ENCODE results near the gene BEAN1. TPM values are rescaled to one million over a fixed set of nuclear protein-coding genes. Genes with fewer than 3 reads are reported as not detected.

The BEAN1 gene
- total and polyA plus RNA-seq, 3 experiments from 2014 or later: 0.09 TPM; not detected in 2

- Histone ChIP-seq H3K4me3 (ENCODE audit: low read length) (no peak overlapping the region), H3K27me3 (ENCODE audit: insufficient read depth, low read length, poor library complexity, severe bottlenecking) (peaks cover 7% of the 10 kb centered on the region), H3K36me3 (ENCODE audit: insufficient read depth, low read length) (no peaks in the 10 kb centered on the region), H3K9me3 (ENCODE audit: low read length) (no peaks in the 10 kb centered on the region), H3K27ac (ENCODE audit: low read depth, low read length) (no peak overlapping the region), H3K4me1 (ENCODE audit: insufficient read depth, low read length) (no peaks in the 10 kb centered on the region)
- H3K4me3 Mint-ChIP-seq: no peak overlapping the region
- no peaks in the 10 kb centered on the region for H3K36me3 Mint-ChIP-seq
- H3K27ac Mint-ChIP-seq: no peak overlapping the region
- DNase-seq: no peak
- CTCF ChIA-PET: no interaction called here
- peaks cover 27 to 62% of the 10 kb centered on the region in 2 donors for H3K27me3 Mint-ChIP-seq
- POLR2A ChIA-PET: interaction anchor here (0.7 kb wide), 1 partner anchor 483 kb away, joined by 4 read pairs; no protein-coding TSS in a partner anchor
- no peaks in the 10 kb centered on the region for H3K9me3 Mint-ChIP-seq
- H3K4me1 Mint-ChIP-seq: no peaks in the 10 kb centered on the region
Measured at GRCh38 chr16:66435896-66436295, 8.8 kb downstream of the BEAN1 start.

- H3K27ac Mint-ChIP-seq: no peak overlapping the region
- no peak for DNase-seq
- no peak overlapping the region for H3K4me3 Mint-ChIP-seq
- no peak overlapping the region for H3K27ac ChIP-seq (ENCODE audit: low read depth, low read length)
- POLR2A ChIA-PET: no interaction called here
- no peaks in the 10 kb centered on the region for H3K9me3 ChIP-seq (ENCODE audit: low read length)
- no peaks in the 10 kb centered on the region for H3K9me3 Mint-ChIP-seq
- no peak overlapping the region for H3K4me3 ChIP-seq (ENCODE audit: low read length)
- no peaks in the 10 kb centered on the region for H3K4me1 ChIP-seq (ENCODE audit: insufficient read depth, low read length)
- no peaks in the 10 kb centered on the region for H3K36me3 ChIP-seq (ENCODE audit: insufficient read depth, low read length)
- peaks cover 8% of the 10 kb centered on the region for H3K27me3 ChIP-seq (ENCODE audit: insufficient read depth, low read length, poor library complexity, severe bottlenecking)
- H3K36me3 Mint-ChIP-seq: no peaks in the 10 kb centered on the region
- CTCF ChIA-PET: no interaction called here
- peaks cover 19 to 58% of the 10 kb centered on the region in 2 donors for H3K27me3 Mint-ChIP-seq
- H3K4me1 Mint-ChIP-seq: no peaks in the 10 kb centered on the region
Measured at GRCh38 chr16:66437391-66437945, 10.4 kb downstream of the BEAN1 start.

GRCh38 chr16:66438536-66438935 is 11.4 kb downstream of the BEAN1 start:
- Mint-ChIP-seq H3K4me3 (no peak overlapping the region), H3K9me3 (no peaks in the 10 kb centered on the region), H3K4me1 (no peaks in the 10 kb centered on the region), H3K27me3 (peaks cover 13 to 58% of the 10 kb centered on the region in 2 donors), H3K27ac (no peak overlapping the region), H3K36me3 (no peaks in the 10 kb centered on the region)
- no peak for DNase-seq
- Histone ChIP-seq H3K4me1 (ENCODE audit: insufficient read depth, low read length) (no peaks in the 10 kb centered on the region), H3K27me3 (ENCODE audit: insufficient read depth, low read length, poor library complexity, severe bottlenecking) (peaks cover 7% of the 10 kb centered on the region), H3K27ac (ENCODE audit: low read depth, low read length) (no peak overlapping the region), H3K9me3 (ENCODE audit: low read length) (no peaks in the 10 kb centered on the region), H3K36me3 (ENCODE audit: insufficient read depth, low read length) (no peaks in the 10 kb centered on the region), H3K4me3 (ENCODE audit: low read length) (no peak overlapping the region)
- POLR2A ChIA-PET: no interaction called here
- CTCF ChIA-PET: no interaction called here

- ChIA-PET CTCF (interaction anchor here (0.6 to 1.4 kb wide), 2 partner anchors 14 to 37 kb away, joined by 3 to 4 read pairs; no protein-coding TSS in a partner anchor), POLR2A (no interaction called here)
- H3K36me3 ChIP-seq (ENCODE audit: insufficient read depth, low read length): no peaks in the 10 kb centered on the region
- H3K36me3 Mint-ChIP-seq: no peaks in the 10 kb centered on the region
- H3K4me1 Mint-ChIP-seq: no peaks in the 10 kb centered on the region
- H3K4me3 ChIP-seq (ENCODE audit: low read length): no peak overlapping the region
- H3K4me3 Mint-ChIP-seq: no peak overlapping the region
- no peaks in the 10 kb centered on the region for H3K9me3 Mint-ChIP-seq
- H3K27me3 ChIP-seq (ENCODE audit: insufficient read depth, low read length, poor library complexity, severe bottlenecking): peaks cover 7% of the 10 kb centered on the region
- H3K27ac Mint-ChIP-seq: no peak overlapping the region
- no peak overlapping the region for H3K27ac ChIP-seq (ENCODE audit: low read depth, low read length)
- H3K4me1 ChIP-seq (ENCODE audit: insufficient read depth, low read length): no peaks in the 10 kb centered on the region
- peaks cover 16 to 62% of the 10 kb centered on the region in 2 donors for H3K27me3 Mint-ChIP-seq
- H3K9me3 ChIP-seq (ENCODE audit: low read length): no peaks in the 10 kb centered on the region
- no peak for DNase-seq
Measured at GRCh38 chr16:66439051-66439730, 12.1 kb downstream of the BEAN1 start.

- Mint-ChIP-seq H3K9me3 (no peaks in the 10 kb centered on the region), H3K27ac (peak overlapping the region in 1 of 8 donors; percentile 12), H3K4me1 (no peaks in the 10 kb centered on the region), H3K36me3 (no peaks in the 10 kb centered on the region), H3K4me3 (no peak overlapping the region), H3K27me3 (peaks cover 19 to 61% of the 10 kb centered on the region in 2 donors)
- CTCF ChIA-PET: interaction anchor here (1.4 kb wide), 1 partner anchor 36 kb away, joined by 4 read pairs; no protein-coding TSS in a partner anchor
- Histone ChIP-seq H3K4me3 (ENCODE audit: low read length) (no peak overlapping the region), H3K27me3 (ENCODE audit: insufficient read depth, low read length, poor library complexity, severe bottlenecking) (peaks cover 10% of the 10 kb centered on the region), H3K36me3 (ENCODE audit: insufficient read depth, low read length) (no peaks in the 10 kb centered on the region), H3K27ac (ENCODE audit: low read depth, low read length) (no peak overlapping the region), H3K4me1 (ENCODE audit: insufficient read depth, low read length) (no peaks in the 10 kb centered on the region), H3K9me3 (ENCODE audit: low read length) (no peaks in the 10 kb centered on the region)
- POLR2A ChIA-PET: no interaction called here
- DNase-seq: no peak
Measured at GRCh38 chr16:66440271-66440802, 13.2 kb downstream of the BEAN1 start.

- no peaks in the 10 kb centered on the region for H3K36me3 Mint-ChIP-seq
- H3K4me1 Mint-ChIP-seq: no peaks in the 10 kb centered on the region
- H3K27me3 ChIP-seq (ENCODE audit: insufficient read depth, low read length, poor library complexity, severe bottlenecking): peaks cover 10% of the 10 kb centered on the region
- H3K27me3 Mint-ChIP-seq: peaks cover 19 to 60% of the 10 kb centered on the region in 2 donors
- no peaks in the 10 kb centered on the region for H3K36me3 ChIP-seq (ENCODE audit: insufficient read depth, low read length)
- POLR2A ChIA-PET: no interaction called here
- no peaks in the 10 kb centered on the region for H3K9me3 ChIP-seq (ENCODE audit: low read length)
- no peaks in the 10 kb centered on the region for H3K4me1 ChIP-seq (ENCODE audit: insufficient read depth, low read length)
- H3K9me3 Mint-ChIP-seq: no peaks in the 10 kb centered on the region
- DNase-seq: no peak
- no peak overlapping the region for H3K4me3 Mint-ChIP-seq
- peak overlapping the region in 1 of 8 donors; percentile 12 for H3K27ac Mint-ChIP-seq
- H3K27ac ChIP-seq (ENCODE audit: low read depth, low read length): no peak overlapping the region
- H3K4me3 ChIP-seq (ENCODE audit: low read length): no peak overlapping the region
- CTCF ChIA-PET: interaction anchor here (1.4 kb wide), 1 partner anchor 36 kb away, joined by 4 read pairs; no protein-coding TSS in a partner anchor
Measured at GRCh38 chr16:66440970-66441369, 13.9 kb downstream of the BEAN1 start.

- Mint-ChIP-seq H3K9me3 (no peaks in the 10 kb centered on the region), H3K36me3 (no peaks in the 10 kb centered on the region), H3K4me1 (no peaks in the 10 kb centered on the region), H3K4me3 (no peak overlapping the region), H3K27ac (no peak overlapping the region), H3K27me3 (peaks cover 19 to 65% of the 10 kb centered on the region in 2 donors)
- peaks cover 10% of the 10 kb centered on the region for H3K27me3 ChIP-seq (ENCODE audit: insufficient read depth, low read length, poor library complexity, severe bottlenecking)
- H3K4me1 ChIP-seq (ENCODE audit: insufficient read depth, low read length): no peaks in the 10 kb centered on the region
- DNase-seq: no peak
- no peaks in the 10 kb centered on the region for H3K9me3 ChIP-seq (ENCODE audit: low read length)
- H3K36me3 ChIP-seq (ENCODE audit: insufficient read depth, low read length): no peaks in the 10 kb centered on the region
- no peak overlapping the region for H3K27ac ChIP-seq (ENCODE audit: low read depth, low read length)
- H3K4me3 ChIP-seq (ENCODE audit: low read length): no peak overlapping the region
- CTCF ChIA-PET: interaction anchor here (1.3 to 1.9 kb wide), 3 partner anchors 8 to 35 kb away, joined by 3 to 4 read pairs (median 3); no protein-coding TSS in a partner anchor
- POLR2A ChIA-PET: no interaction called here
Measured at GRCh38 chr16:66441586-66442375, 14.7 kb downstream of the BEAN1 start.

Data from CD8-positive, alpha-beta memory T cell (primary cell).